DND-41 (cell line): ENCODE results near the gene CDCP1.

Source experiments
- ATAC-seq: fragments of 200-7000 bp; cut with Tn5 transposase; 3 replicates; pipeline ENCODE4 v1.9.1; 2021; ENCODE audit warnings: low read depth; ENCODE audit not compliant: insufficient read depth
- DNase-seq: peaks from one replicate; pipeline ENCODE4 v3.0.0-alpha.2; 2020
- H2AFZ ChIP-seq: 2 replicates; pipeline ENCODE4 v1.6.0; 2012; ENCODE audit warnings: low read depth, low read length
- H3K27ac ChIP-seq: 2 replicates; pipeline ENCODE4 v1.5.1; 2012; ENCODE audit warnings: low read length, inconsistent platforms
- H3K27me3 ChIP-seq: fragments of 200-600 bp; sonication (generic); 2 replicates; pipeline ENCODE4 v1.6.0; 2012; ENCODE audit warnings: low read length, mild to moderate bottlenecking, inconsistent platforms; ENCODE audit not compliant: insufficient read depth, poor library complexity
- H3K36me3 ChIP-seq: 2 replicates; pipeline ENCODE4 v1.5.1; 2012; ENCODE audit warnings: low read length, inconsistent platforms; ENCODE audit not compliant: insufficient read depth
- H3K4me1 ChIP-seq: 2 replicates; pipeline ENCODE4 v1.5.1; 2012; ENCODE audit warnings: mild to moderate bottlenecking, low read length; ENCODE audit not compliant: insufficient read depth
- H3K4me2 ChIP-seq: 2 replicates; pipeline ENCODE4 v1.6.0; 2012; ENCODE audit warnings: mild to moderate bottlenecking, moderate library complexity, low read length, inconsistent platforms; ENCODE audit not compliant: insufficient read depth
- H3K4me3 ChIP-seq, 2 experiments: fragments of 200-600 bp in 1 of 2; shearing (Covaris generic) in 1 of 2; 2 replicates each; pipeline ENCODE4 v1.5.1; 2012 to 2016; ENCODE audit warnings: inconsistent platforms in 2 of 2, low read length in 2 of 2, mild to moderate bottlenecking in 2 of 2, low read depth in 1 of 2, moderate library complexity in 1 of 2
- H3K79me2 ChIP-seq: 2 replicates; pipeline ENCODE4 v1.6.0; 2012; ENCODE audit warnings: low read length, inconsistent platforms; ENCODE audit not compliant: insufficient read depth
- H3K9ac ChIP-seq: 2 replicates; pipeline ENCODE4 v1.6.0; 2012; ENCODE audit warnings: low read depth, mild to moderate bottlenecking, inconsistent platforms, low read length, moderate library complexity
- H3K9me3 ChIP-seq: 2 replicates; pipeline ENCODE4 v1.5.1; 2012; ENCODE audit warnings: low read length, moderate library complexity, mild to moderate bottlenecking, inconsistent platforms; ENCODE audit not compliant: insufficient read depth, severe bottlenecking
- H4K20me1 ChIP-seq: 2 replicates; pipeline ENCODE4 v1.6.0; 2012; ENCODE audit warnings: low read length; ENCODE audit not compliant: insufficient read depth
- EZH2 ChIP-seq: IDR thresholded peaks from 3 replicates; pipeline ENCODE4 v1.6.1; 2012; ENCODE audit warnings: borderline replicate concordance, low read depth, mild to moderate bottlenecking, moderate library complexity, low read length, inconsistent platforms; ENCODE audit not compliant: severe bottlenecking
- TF ChIP-seq, protein P1 (sequence below): IDR thresholded peaks from 2 replicates; pipeline ENCODE4 v1.5.1; 2012; ENCODE audit warnings: borderline replicate concordance, low read length, moderate library complexity, mild to moderate bottlenecking; ENCODE audit not compliant: poor library complexity, severe bottlenecking; ENCODE audit errors: extremely low read depth

The CDCP1 gene

DNA sequence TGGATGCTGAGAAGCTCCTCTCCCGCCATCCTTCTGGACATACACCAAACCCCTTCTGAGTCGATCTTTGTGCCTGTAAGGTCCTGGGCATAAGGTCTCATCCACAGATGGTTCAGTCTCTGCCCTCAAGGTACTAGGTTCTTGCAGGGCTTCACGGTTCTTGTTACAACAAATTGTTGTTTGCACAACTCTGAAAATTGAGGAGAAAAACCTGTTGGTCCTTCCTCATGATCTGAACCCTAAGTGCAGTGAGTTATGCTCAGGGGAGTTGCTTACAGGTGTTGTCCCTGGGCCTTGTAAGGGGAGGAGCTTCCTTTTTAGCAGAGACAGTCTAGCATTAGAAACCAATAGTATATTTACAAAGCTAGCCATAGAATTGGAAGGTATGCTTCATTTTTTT lies 15.7 kb downstream of the CDCP1 start:
- ATAC-seq (no peak), DNase-seq (no peak)
- Histone ChIP-seq H3K27ac (no peak overlapping the region), H3K79me2 (no peaks in the 10 kb centered on the region), H3K4me3 (no peak overlapping the region), H4K20me1 (no peaks in the 10 kb centered on the region), H3K4me1 (0 out of 2 replicates have a peak, but pooled peaks cover 2% of the 10 kb centered on the region), H3K9me3 (no peaks in the 10 kb centered on the region), H2AFZ (no peak overlapping the region), H3K36me3 (no peaks in the 10 kb centered on the region), H3K4me2 (no peak overlapping the region), H3K9ac (no peak overlapping the region), H3K27me3 (no peaks in the 10 kb centered on the region)
- TF ChIP-seq EZH2: no peak

GRCh38 chr3:45128950-45129349 lies 17.2 kb downstream of the CDCP1 start:
- H3K36me3 ChIP-seq: no peaks in the 10 kb centered on the region
- no peaks in the 10 kb centered on the region for H3K27me3 ChIP-seq
- H3K9me3 ChIP-seq: no peaks in the 10 kb centered on the region
- H3K79me2 ChIP-seq: no peaks in the 10 kb centered on the region
- no peak overlapping the region for H3K4me3 ChIP-seq
- H3K4me1 ChIP-seq: 0 out of 2 replicates have a peak, but pooled peaks cover 2% of the 10 kb centered on the region
- H3K9ac ChIP-seq: no peak overlapping the region
- TF ChIP-seq, protein P1, sequence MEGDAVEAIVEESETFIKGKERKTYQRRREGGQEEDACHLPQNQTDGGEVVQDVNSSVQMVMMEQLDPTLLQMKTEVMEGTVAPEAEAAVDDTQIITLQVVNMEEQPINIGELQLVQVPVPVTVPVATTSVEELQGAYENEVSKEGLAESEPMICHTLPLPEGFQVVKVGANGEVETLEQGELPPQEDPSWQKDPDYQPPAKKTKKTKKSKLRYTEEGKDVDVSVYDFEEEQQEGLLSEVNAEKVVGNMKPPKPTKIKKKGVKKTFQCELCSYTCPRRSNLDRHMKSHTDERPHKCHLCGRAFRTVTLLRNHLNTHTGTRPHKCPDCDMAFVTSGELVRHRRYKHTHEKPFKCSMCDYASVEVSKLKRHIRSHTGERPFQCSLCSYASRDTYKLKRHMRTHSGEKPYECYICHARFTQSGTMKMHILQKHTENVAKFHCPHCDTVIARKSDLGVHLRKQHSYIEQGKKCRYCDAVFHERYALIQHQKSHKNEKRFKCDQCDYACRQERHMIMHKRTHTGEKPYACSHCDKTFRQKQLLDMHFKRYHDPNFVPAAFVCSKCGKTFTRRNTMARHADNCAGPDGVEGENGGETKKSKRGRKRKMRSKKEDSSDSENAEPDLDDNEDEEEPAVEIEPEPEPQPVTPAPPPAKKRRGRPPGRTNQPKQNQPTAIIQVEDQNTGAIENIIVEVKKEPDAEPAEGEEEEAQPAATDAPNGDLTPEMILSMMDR: no peak
- TF ChIP-seq EZH2: no peak
- H3K27ac ChIP-seq: no peak overlapping the region
- H3K4me2 ChIP-seq: no peak overlapping the region
- DNase-seq (no peak), ATAC-seq (no peak)
- no peaks in the 10 kb centered on the region for H4K20me1 ChIP-seq
- no peak overlapping the region for H2AFZ ChIP-seq

GRCh38 chr3:45127130-45127822 lies 18.9 kb downstream of the CDCP1 start:
- DNase-seq (no peak), ATAC-seq (no peak)
- Histone ChIP-seq H3K27me3 (no peaks in the 10 kb centered on the region), H3K27ac (no peak overlapping the region), H4K20me1 (no peaks in the 10 kb centered on the region), H3K4me3 (no peak overlapping the region), H3K4me1 (0 out of 2 replicates have a peak, but pooled peaks cover 2% of the 10 kb centered on the region), H3K9ac (no peak overlapping the region), H2AFZ (no peak overlapping the region), H3K4me2 (no peak overlapping the region), H3K79me2 (no peaks in the 10 kb centered on the region), H3K9me3 (no peaks in the 10 kb centered on the region), H3K36me3 (no peaks in the 10 kb centered on the region)
- TF ChIP-seq, protein P1: no peak
- TF ChIP-seq EZH2: no peak

DNA sequence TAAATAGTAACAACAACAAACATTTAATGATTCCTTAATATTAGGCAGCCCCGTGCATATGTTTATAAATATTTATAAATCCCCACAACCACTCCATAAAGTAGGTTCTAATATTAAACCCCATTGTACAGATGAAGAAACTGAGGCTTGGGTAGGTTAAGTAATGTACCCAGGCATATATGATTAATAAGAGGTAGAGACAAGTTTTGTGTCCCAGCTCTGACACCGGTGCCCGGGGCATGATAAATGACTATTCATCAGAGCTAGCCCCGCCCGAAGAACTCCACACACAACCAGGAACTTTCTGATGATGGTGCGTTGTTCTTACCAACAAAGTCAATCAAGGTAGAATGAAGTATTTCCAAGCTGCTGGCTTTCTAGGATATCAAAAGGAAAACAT lies 19.4 kb downstream of the CDCP1 start:
- Histone ChIP-seq H3K79me2 (no peaks in the 10 kb centered on the region), H4K20me1 (no peaks in the 10 kb centered on the region), H3K27me3 (no peaks in the 10 kb centered on the region), H3K36me3 (no peaks in the 10 kb centered on the region), H3K4me2 (no peak overlapping the region), H3K4me1 (0 out of 2 replicates have a peak, but pooled peaks cover 2% of the 10 kb centered on the region), H3K27ac (no peak overlapping the region), H3K4me3 (no peak overlapping the region), H3K9me3 (no peaks in the 10 kb centered on the region), H2AFZ (no peak overlapping the region), H3K9ac (no peak overlapping the region)
- DNase-seq (no peak), ATAC-seq (no peak)
- TF ChIP-seq, protein P1: no peak
- TF ChIP-seq EZH2: no peak
